ENCODE measurements around the gene LRRD1. TPM values are rescaled to one million over a fixed set of nuclear protein-coding genes. Genes with fewer than 3 reads are reported as not detected.

Gene LRRD1
- total and polyA plus RNA-seq, 2 of the 8 experiments (the other 6 are each of a cell fraction or from before 2014, with no cell fraction given), result not detected

DNA sequence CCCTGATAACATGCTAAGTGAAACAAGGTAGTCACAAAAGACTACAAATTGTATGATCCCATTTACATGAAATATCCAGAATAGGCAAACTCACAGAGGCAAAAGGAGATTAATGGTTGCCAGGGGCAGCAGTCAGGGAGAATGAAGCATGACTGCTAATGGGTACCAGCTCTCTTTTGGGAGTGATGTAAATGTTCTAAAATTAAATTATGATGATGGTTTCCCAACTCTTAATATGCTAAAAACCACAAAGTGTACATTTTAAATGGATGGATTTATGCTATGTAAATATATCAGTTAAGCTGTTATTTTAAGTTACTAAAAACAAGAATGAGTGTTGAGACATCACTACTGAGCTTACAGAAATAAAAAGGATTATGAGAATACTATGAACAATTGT lies 57.3 kb downstream of the LRRD1 start:
- no peaks in the 10 kb centered on the region for H3K4me1 ChIP-seq (replicated peaks in 1 of 4; ENCODE audit: control insufficient read depth in 3 of 4, insufficient read depth in 4 of 4, low read length in 3 of 4)
- no peak overlapping the region for H2BK120ac ChIP-seq (replicated peaks; ENCODE audit: low read depth, low read length)
- TF ChIP-seq PHF8 (conservative IDR thresholded peaks at IDR 0.05; ENCODE audit: low read depth, low read length), result no peak
- FAIRE-seq (no peak), DNase-seq (ENCODE audit: low read depth in 1 of 2, low spot score in 2 of 2) (no peak)
- no peak overlapping the region for H3K27ac ChIP-seq (ENCODE audit: low read depth, low read length)
- H3K4ac ChIP-seq (replicated peaks; ENCODE audit: insufficient read length, low read depth, low read length), result no peak overlapping the region
- H2BK12ac ChIP-seq (ENCODE audit: low read depth, low read length), result no peak overlapping the region
- H2AK5ac ChIP-seq (ENCODE audit: low read depth, low read length), result no peak overlapping the region
- no peak overlapping the region for H3K18ac ChIP-seq (ENCODE audit: extremely low read depth, low read length)
- H3K27me3 ChIP-seq (replicated peaks in 1 of 4; ENCODE audit: control insufficient read depth in 3 of 4, extremely low read depth in 1 of 4, insufficient read depth in 3 of 4, low read length in 3 of 4), result no peaks in the 10 kb centered on the region
- POLR2A ChIA-PET (ENCODE audit: partially characterized antibody), result no interaction called here
- H2BK20ac ChIP-seq (ENCODE audit: low read length), result no peak overlapping the region
- no peak overlapping the region for H2BK15ac ChIP-seq (ENCODE audit: low read length)
- no peak overlapping the region for H3K4me2 ChIP-seq (ENCODE audit: insufficient read depth in 1 of 2, low read depth in 2 of 2, low read length in 2 of 2)
- H3K4me3 ChIP-seq (ENCODE audit: extremely low read depth in 1 of 4, insufficient read depth in 2 of 4, low read depth in 3 of 4, low read length in 4 of 4), result no peak overlapping the region
- no peak overlapping the region for H4K8ac ChIP-seq (ENCODE audit: extremely low read depth, insufficient read depth, low read length)
- peaks cover 2% of the 10 kb centered on the region; the same call in 1 of the 2 replicates for H3K79me1 ChIP-seq (ENCODE audit: low read depth, low read length)
- H4K5ac ChIP-seq (ENCODE audit: insufficient read length, low read depth, low read length), result no peak overlapping the region
- no peak overlapping the region for H4K91ac ChIP-seq (replicated peaks; ENCODE audit: insufficient read length, low read length)
- CTCF ChIA-PET (ENCODE audit: partially characterized antibody), result no interaction called here
- peaks cover 0 to 49% of the 10 kb centered on the region in 2 experiments; a peak in 2 of 4 replicates for H3K79me2 ChIP-seq (ENCODE audit: control insufficient read depth in 1 of 2, insufficient read depth in 2 of 2, low read length in 2 of 2)
- no peak overlapping the region for H2BK5ac ChIP-seq (ENCODE audit: low read depth, low read length)
- no peaks in the 10 kb centered on the region for H3K9me3 ChIP-seq (ENCODE audit: insufficient read depth in 2 of 2, low read depth in 1 of 2, low read length in 1 of 2)
- peaks cover 9 to 63% (median 37%) of the 10 kb centered on the region in 4 experiments; a peak in 7 of 8 replicates for H3K36me3 ChIP-seq (ENCODE audit: control insufficient read depth in 2 of 4, insufficient read depth in 4 of 4, low read length in 3 of 4)
- H3K14ac ChIP-seq (ENCODE audit: insufficient read length), result no peak overlapping the region
- H2AFZ ChIP-seq (ENCODE audit: low read length), result no peak overlapping the region
- no peak overlapping the region for H3K23ac ChIP-seq (ENCODE audit: insufficient read length)
- no peaks in the 10 kb centered on the region for H3K23me2 ChIP-seq (ENCODE audit: low read depth, low read length)
- peaks cover 4 to 10% of the 10 kb centered on the region in 2 experiments for H4K20me1 ChIP-seq (replicated peaks in 1 of 2; ENCODE audit: control insufficient read depth in 1 of 2, insufficient read depth in 2 of 2, low read length in 2 of 2)
- no peak overlapping the region for H3K56ac ChIP-seq (replicated peaks; ENCODE audit: insufficient read length, low read depth, low read length)
- H3K9ac ChIP-seq (replicated peaks in 1 of 4; ENCODE audit: extremely low read depth in 1 of 4, low read depth in 3 of 4, low read length in 3 of 4), result no peak overlapping the region
